ENCODE results near the gene LAMA3. TPM values are rescaled to one million over a fixed set of nuclear protein-coding genes. Genes with fewer than 3 reads are reported as not detected.

Gene LAMA3
- total and polyA plus RNA-seq, 10 of the 15 experiments (the other 5 are each of a cell fraction or from before 2014, with no cell fraction given) = 0.37 to 6.5 (median 5.4) TPM

GRCh38 chr18:23824240-23824639 lies 135.0 kb downstream of the LAMA3 start:
- SMC1A ChIA-PET (ENCODE audit: uncharacterized antibody, unreplicated experiment) = interaction anchor here (0.5 to 1.7 kb wide), 7 partner anchors 14 to 618 kb away, joined by 3 to 5 read pairs (median 3); no protein-coding TSS in a partner anchor
- in situ Hi-C loops (cut with MboI) (no loop called here), intact Hi-C loops (cut with micrococcal nuclease; ENCODE audit: unreplicated experiment) (no loop called here)
- Histone ChIP-seq H3K36me3 (ENCODE audit: control insufficient read depth in 2 of 2, insufficient read depth in 2 of 2, low read length in 1 of 2) (no peaks in the 10 kb centered on the region), H3K4me3 (no peak overlapping the region), H3K27ac (ENCODE audit: control insufficient read depth, insufficient read depth) (no peak overlapping the region), H3K9ac (ENCODE audit: control insufficient read depth, insufficient read depth, low read length) (no peak overlapping the region), H3K4me2 (ENCODE audit: control insufficient read depth, insufficient read depth) (no peak overlapping the region), H3K27me3 (replicated peaks in 1 of 2; ENCODE audit: control insufficient read depth in 2 of 2, insufficient read depth in 2 of 2, low read length in 1 of 2) (no peaks in the 10 kb centered on the region), H2AFZ (ENCODE audit: control insufficient read depth, low read depth, low read length) (no peak overlapping the region), H3K4me1 (ENCODE audit: control insufficient read depth, insufficient read depth, low read length) (no peaks in the 10 kb centered on the region), H3K9me3 (replicated peaks; ENCODE audit: control insufficient read depth, insufficient read depth, low read length) (no peaks in the 10 kb centered on the region), H3K79me2 (ENCODE audit: control insufficient read depth, insufficient read depth, low read length) (no peaks in the 10 kb centered on the region), H4K20me1 (ENCODE audit: control insufficient read depth, insufficient read depth) (no peaks in the 10 kb centered on the region)
- RAD21 ChIA-PET (ENCODE audit: unreplicated experiment) = interaction anchor here (0.7 to 1.5 kb wide), 3 partner anchors 86 to 176 kb away, joined by 3 to 4 read pairs (median 3); no protein-coding TSS in a partner anchor
- BruUV-seq (replicated peaks) = no TSS peak
- 61% methylated on average over 2 of the region's 2 CpGs for WGBS (ENCODE audit: insufficient coverage, insufficient replicate concordance, low lambda C conversion rate, missing lambda C conversion rate)
- no peak for DNase-seq (ENCODE audit: low read depth, low spot score)
- no peak for TF ChIP-seq FOS (IDR thresholded peaks at IDR 0.05; ENCODE audit: borderline replicate concordance, extremely low read depth, insufficient read length)
- 0 out of 2 replicates have a peak, but pooled peaks have one; percentile 26 for TF ChIP-seq SMC3 (IDR thresholded peaks at IDR 0.05; ENCODE audit: borderline replicate concordance, low read length)
- no peak for TF ChIP-seq IKZF2 (IDR thresholded peaks at IDR 0.05)
- TF ChIP-seq RAD51 (IDR thresholded peaks at IDR 0.05) = no peak
- no peak for TF ChIP-seq SRF (IDR thresholded peaks at IDR 0.05; ENCODE audit: low read depth in 2 of 2, low read length in 2 of 2)
- TF ChIP-seq CHD1 (IDR thresholded peaks at IDR 0.05; ENCODE audit: low read depth, low read length) = no peak
- no peak for TF ChIP-seq ATF3 (IDR thresholded peaks at IDR 0.05; ENCODE audit: borderline replicate concordance, extremely low read depth, low read depth, low read length)
- TF ChIP-seq, protein P1, sequence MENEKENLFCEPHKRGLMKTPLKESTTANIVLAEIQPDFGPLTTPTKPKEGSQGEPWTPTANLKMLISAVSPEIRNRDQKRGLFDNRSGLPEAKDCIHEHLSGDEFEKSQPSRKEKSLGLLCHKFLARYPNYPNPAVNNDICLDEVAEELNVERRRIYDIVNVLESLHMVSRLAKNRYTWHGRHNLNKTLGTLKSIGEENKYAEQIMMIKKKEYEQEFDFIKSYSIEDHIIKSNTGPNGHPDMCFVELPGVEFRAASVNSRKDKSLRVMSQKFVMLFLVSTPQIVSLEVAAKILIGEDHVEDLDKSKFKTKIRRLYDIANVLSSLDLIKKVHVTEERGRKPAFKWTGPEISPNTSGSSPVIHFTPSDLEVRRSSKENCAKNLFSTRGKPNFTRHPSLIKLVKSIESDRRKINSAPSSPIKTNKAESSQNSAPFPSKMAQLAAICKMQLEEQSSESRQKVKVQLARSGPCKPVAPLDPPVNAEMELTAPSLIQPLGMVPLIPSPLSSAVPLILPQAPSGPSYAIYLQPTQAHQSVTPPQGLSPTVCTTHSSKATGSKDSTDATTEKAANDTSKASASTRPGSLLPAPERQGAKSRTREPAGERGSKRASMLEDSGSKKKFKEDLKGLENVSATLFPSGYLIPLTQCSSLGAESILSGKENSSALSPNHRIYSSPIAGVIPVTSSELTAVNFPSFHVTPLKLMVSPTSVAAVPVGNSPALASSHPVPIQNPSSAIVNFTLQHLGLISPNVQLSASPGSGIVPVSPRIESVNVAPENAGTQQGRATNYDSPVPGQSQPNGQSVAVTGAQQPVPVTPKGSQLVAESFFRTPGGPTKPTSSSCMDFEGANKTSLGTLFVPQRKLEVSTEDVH (IDR thresholded peaks at IDR 0.05; ENCODE audit: low read depth, partially characterized antibody) = no peak
- TF ChIP-seq, protein P2, sequence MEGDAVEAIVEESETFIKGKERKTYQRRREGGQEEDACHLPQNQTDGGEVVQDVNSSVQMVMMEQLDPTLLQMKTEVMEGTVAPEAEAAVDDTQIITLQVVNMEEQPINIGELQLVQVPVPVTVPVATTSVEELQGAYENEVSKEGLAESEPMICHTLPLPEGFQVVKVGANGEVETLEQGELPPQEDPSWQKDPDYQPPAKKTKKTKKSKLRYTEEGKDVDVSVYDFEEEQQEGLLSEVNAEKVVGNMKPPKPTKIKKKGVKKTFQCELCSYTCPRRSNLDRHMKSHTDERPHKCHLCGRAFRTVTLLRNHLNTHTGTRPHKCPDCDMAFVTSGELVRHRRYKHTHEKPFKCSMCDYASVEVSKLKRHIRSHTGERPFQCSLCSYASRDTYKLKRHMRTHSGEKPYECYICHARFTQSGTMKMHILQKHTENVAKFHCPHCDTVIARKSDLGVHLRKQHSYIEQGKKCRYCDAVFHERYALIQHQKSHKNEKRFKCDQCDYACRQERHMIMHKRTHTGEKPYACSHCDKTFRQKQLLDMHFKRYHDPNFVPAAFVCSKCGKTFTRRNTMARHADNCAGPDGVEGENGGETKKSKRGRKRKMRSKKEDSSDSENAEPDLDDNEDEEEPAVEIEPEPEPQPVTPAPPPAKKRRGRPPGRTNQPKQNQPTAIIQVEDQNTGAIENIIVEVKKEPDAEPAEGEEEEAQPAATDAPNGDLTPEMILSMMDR (IDR thresholded peaks at IDR 0.05 in 2 of 3, conservative IDR thresholded peaks at IDR 0.05 in 1 of 3; ENCODE audit: control insufficient read depth in 2 of 3, extremely low read depth in 1 of 3, insufficient read depth in 1 of 3, low read depth in 3 of 3, low read length in 3 of 3) = peak in 2 of 3 experiments; percentile 22 to 39; a peak in 3 of 6 replicates
- TF ChIP-seq BMI1 (IDR thresholded peaks at IDR 0.05; ENCODE audit: borderline replicate concordance) = no peak
- no peak for TF ChIP-seq MTA3 (IDR thresholded peaks at IDR 0.05; ENCODE audit: borderline replicate concordance, low read length)
- no peak for TF ChIP-seq YBX1 (IDR thresholded peaks at IDR 0.05)
- TF ChIP-seq SMARCA5 (IDR thresholded peaks at IDR 0.05) = no peak
- no peak for TF ChIP-seq ZNF274 (IDR thresholded peaks at IDR 0.05; ENCODE audit: insufficient read depth, insufficient read length)
- peak; percentile 49 for TF ChIP-seq RAD21 (IDR thresholded peaks at IDR 0.05; ENCODE audit: insufficient read depth, low read depth, low read length)
- POLR2A ChIA-PET = no interaction called here
- no peak for ATAC-seq
- CTCF ChIA-PET = interaction anchor here (2.5 to 4.1 kb wide), 3 partner anchors 12 to 295 kb away, joined by 6 to 19 read pairs (median 13); no protein-coding TSS in a partner anchor
- FAIRE-seq = no peak

Data from GM12878 (cell line).